GM13976 (cell line): ENCODE results near the gene BAZ2B.

ENCODE experiments used
- DNase-seq: peaks from one replicate; pipeline ENCODE4 v3.0.0; 2012; ENCODE audit warnings: low spot score
- in situ Hi-C: fragments of 300-500 bp; cut with MboI; formaldehyde crosslinking; loops from one replicate; pipeline ENCODE4 v1.12.0; 2022; ENCODE audit warnings: low sequenced_read_pairs, mixed read lengths, inconsistent platforms; ENCODE audit not compliant: unreplicated experiment
- TF ChIP-seq, protein P1 (sequence below): IDR thresholded peaks from 2 replicates; pipeline ENCODE4 v1.5.1; 2012; ENCODE audit warnings: borderline replicate concordance, mild to moderate bottlenecking; ENCODE audit not compliant: insufficient read depth; ENCODE audit errors: extremely low read depth, missing control alignments, control extremely low read depth

Gene BAZ2B

DNA sequence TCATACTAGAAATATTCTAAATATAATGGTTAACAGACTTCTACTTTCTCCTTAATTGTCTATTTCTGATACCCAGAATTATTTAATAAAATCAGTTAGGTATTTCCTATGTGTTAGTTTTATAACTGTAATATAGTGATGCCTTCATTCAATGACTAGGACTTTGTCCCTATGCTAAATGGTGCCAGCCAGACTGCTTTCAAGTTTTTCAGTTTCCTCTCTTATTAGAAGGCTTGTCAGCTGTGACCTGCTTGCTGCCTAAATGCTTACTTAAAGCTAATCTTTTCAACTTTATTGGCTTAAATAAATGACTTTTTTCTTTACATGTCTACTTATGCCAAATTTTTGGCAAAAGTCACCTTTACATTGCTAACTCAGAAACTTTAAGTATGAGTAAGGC is 30.7 kb downstream of the BAZ2B start:
- no peak for DNase-seq
- in situ Hi-C loops = no loop called here
- TF ChIP-seq, protein P1, sequence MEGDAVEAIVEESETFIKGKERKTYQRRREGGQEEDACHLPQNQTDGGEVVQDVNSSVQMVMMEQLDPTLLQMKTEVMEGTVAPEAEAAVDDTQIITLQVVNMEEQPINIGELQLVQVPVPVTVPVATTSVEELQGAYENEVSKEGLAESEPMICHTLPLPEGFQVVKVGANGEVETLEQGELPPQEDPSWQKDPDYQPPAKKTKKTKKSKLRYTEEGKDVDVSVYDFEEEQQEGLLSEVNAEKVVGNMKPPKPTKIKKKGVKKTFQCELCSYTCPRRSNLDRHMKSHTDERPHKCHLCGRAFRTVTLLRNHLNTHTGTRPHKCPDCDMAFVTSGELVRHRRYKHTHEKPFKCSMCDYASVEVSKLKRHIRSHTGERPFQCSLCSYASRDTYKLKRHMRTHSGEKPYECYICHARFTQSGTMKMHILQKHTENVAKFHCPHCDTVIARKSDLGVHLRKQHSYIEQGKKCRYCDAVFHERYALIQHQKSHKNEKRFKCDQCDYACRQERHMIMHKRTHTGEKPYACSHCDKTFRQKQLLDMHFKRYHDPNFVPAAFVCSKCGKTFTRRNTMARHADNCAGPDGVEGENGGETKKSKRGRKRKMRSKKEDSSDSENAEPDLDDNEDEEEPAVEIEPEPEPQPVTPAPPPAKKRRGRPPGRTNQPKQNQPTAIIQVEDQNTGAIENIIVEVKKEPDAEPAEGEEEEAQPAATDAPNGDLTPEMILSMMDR = no peak

DNA sequence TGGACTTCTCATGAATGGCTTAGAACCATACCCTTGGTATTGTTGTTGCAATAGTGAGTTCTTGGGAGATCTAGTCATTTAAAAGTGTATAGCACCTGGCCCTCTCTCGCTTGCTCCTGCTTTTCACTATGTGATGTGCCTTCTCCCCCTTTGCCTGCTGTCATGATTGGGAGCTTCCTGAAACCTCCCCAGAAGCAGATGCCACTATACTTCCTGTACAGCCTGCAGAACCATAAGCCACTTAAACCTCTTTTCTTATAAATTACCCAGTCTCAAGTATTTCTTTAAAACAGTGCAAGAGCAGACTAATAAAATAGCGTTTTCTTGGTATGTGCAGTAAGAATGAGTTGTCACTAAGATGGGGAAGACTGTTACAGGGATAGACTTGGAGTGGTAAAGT is 31.6 kb downstream of the BAZ2B start:
- in situ Hi-C loops = no loop called here

DNA sequence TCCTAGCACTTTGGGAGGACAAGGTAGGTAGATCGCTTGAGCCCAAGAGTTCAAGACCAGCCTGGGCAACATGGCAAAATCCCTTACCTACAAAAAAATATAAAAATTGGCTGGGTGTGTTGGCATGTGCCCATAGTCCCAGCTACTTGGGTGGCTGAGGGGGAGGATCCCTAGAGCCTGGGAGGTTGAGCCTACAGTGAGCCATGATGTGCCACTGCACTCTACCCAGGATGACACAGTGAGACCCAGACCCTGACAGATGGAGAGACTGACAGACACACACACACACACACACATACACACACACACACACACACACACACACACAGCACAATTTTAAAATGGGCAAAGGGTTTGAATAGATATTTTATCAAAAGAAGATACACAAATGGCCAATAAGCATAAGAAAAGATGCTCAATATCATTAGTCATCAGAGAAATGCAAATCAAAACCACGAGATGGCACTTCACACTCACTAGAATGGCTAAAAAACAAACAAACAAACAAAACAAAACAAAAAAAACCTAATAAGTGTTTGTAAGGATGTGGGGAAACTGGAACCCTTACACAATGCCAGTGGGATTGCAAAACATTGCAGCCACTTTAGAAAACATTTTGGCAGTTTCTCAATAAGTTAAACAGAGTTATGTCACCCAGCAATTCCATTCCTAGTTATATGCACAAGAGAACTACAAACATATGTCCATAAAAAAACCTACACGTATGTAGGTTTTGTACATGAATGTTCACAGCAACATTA is 42.3 kb downstream of the BAZ2B start:
- no peak for DNase-seq
- TF ChIP-seq, protein P1 = no peak
- in situ Hi-C loops = no loop called here

More for the DNA sequence above, 31.6 kb downstream of the BAZ2B start:
- TF ChIP-seq, protein P1 = no peak
- DNase-seq = no peak

DNA sequence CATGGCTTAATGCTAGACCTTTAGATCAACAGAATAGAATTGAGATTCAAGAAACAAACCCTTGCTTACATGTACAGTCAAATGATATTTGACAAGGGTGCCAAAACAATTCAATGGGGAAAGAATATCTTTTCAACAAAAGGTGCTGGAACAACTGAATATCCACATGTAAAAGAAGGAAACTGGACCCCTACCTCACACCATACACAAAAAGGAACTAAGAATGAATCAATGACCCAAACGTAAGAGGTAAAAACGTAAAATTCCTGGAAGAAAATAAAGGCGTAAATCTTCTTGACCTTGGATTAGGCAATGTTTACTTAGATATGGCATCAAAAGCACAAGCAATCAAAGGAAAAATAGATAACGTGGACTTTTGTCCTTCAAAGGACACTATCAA is 43.1 kb downstream of the BAZ2B start:
- no peak for DNase-seq
- in situ Hi-C loops = no loop called here
- TF ChIP-seq, protein P1 = no peak

DNA sequence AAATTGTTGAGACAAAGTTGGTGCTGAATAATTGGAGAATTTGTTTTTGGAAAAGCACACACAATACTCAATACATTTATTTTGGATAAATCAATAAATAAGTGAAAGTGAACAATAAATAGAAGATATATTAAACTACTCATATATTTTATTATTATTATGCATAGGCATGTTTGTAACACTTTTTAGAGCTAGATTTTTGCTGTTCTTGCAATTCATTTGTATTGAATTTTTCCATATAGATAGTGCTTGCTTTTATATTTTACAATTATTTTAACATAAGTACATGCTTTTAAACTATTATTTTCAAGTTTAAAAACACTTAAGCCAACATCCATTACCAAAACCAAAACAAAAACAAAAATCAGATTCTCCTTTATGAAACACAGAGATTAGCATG is 43.9 kb downstream of the BAZ2B start:
- in situ Hi-C loops = no loop called here
- TF ChIP-seq, protein P1 = no peak

DNA sequence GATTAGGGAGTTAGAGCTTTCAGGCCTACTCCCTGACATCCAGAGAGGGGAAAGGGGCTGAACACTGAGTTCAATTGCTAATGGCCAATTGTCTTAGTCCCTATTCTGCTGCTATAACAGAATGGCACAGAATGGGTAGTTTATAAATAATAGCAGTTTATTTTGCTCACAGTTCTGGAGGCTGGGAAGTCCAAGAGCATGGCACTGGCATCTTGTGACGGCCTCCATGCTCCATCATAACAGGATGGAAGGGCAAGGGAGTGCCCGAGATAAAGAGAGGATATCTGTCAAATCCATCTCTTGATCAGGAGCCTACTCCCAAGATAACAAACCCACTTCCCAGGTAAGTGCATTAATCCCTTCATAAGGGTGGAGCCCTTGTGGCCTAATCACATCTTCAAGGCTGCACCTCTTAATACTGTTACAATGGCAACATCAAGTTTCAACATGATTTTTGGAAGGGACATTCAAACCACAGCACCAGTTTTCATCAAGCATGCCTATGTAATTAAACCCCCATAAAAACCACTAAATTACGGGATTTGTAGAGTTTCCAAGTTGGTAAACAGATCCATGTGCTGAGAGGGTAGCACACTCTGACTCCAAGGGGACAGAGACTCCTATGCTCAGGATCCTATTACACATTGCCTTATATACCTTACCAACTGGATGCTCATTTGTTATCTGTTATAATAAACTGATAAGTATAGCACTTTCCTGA is 44.6 kb downstream of the BAZ2B start:
- TF ChIP-seq, protein P1 = no peak
- DNase-seq = no peak
- in situ Hi-C loops = no loop called here

More for the DNA sequence above, 43.9 kb downstream of the BAZ2B start:
- no peak for DNase-seq

DNA sequence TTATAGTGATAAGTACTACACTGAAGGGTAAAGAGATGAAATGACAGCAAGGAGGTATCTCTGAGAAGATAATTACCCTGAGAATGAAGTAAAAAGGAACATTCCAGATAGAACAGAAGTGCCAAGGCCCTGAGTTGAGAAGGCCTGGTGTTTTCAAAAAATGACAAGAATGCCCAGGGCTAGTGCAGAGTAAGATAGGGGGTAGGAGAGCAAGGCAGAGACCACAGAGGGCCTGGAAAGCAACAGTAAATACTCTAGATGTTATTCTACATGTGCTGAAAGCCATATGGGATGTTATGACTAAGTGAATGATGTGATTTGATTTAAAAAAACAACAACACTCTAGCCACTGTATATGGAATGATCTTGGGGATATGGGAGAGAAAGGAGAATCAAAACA is 52.3 kb downstream of the BAZ2B start:
- TF ChIP-seq, protein P1 = no peak
- in situ Hi-C loops = no loop called here
- no peak for DNase-seq
